ENCODE measurements around the gene ETV2. TPM values are rescaled to one million over a fixed set of nuclear protein-coding genes. Genes with fewer than 3 reads are reported as not detected.

ETV2 gene
- total and polyA plus RNA-seq, 2 of the 4 experiments (the other 2 are of a cell fraction) = 1.2 TPM; not detected in 1

DNA sequence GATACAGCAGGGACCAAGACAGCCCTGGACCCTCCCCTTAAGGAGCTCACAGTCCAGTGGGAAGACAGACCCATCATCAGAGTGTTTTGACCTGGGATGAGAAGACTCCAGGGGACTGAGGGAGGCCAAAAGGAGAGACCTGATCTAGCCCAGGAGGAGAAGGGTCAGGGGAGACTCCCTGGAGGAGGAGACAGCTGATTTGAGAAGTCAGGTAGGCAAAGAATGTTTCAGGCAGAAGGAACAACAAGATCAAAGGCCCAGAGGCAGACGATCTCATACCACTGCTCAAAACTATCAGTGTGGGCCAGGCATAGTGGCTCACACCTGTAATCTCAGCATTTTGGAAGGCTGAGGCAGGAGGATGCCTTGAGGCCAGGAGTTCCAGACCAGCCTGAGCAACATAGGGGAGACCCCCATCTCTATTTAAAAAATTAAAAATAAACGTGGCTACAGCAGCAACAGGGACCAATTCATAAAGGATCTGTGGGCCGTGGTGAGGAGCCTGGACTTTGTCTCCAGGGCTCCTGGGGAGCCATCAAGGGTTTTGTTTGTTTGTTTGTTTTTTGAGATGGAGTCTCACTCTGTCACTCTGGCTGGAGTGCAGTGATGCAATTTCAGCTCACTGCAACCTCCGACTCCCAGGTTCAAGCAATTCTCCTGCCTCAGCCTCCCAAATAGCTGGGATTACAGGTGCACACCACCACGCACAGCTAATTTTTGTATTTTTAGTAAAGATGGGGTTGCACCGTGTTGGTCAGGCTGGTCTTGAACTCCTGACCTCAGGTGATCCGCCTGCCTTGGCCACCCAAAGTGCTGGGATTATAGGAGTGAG lies 4.4 kb downstream of the ETV2 start (continued):
- TF ChIP-seq CEBPB (IDR thresholded peaks at IDR 0.05; ENCODE audit: low read depth, low read length) = no peak
- no peak for TF ChIP-seq RAD21 (IDR thresholded peaks at IDR 0.05; ENCODE audit: low read length)

DNA sequence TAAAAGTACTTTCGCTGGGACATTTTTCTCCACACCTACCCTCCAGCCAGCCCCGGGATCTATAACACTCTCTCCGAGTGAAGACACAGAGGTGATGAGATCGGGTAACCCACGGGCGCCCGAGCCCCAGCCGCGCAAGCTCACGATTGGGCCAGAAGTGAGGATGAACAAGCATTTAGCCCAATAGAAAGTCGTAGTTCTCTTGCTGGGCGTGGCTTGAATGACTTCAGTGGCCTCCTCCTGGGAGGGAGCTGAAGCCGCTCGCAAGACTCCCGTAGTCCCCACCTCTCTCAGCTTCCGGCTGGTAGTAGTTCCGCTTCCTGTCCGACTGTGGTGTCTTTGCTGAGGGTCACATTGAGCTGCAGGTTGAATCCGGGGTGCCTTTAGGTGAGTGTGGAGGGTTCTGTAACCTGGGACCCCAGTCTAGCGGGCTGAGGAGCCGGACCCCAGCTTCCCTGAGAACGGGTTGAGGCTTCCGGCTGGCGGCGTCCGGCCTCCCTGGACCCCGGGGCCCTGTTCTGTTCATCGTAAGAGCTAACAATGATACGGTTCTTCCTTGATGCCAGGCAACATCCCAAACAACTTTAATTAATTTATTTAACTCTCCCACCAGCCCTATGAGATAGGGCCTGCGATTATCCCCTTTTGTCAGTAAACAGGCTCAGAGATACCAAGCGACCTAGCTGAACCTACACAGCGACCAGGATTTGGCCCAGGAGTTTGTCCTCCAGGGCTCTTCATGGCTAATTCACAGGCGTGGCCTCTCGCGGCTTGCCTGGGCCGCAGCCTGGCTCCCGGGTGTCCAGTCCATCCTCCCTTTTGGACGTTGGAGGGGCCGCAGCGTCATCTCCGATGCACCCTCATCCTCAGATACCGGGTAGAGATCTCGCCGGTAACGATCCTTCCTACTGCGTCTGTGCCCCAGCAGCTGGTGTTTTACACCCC lies 6.7 kb downstream of the ETV2 start, which contains the start of gene COX6B1:
Gene COX6B1, plus strand, starts transcription at position 307 of the 945 bp plus-strand sequence. CDS start 2,921 bp downstream, outside the sequence.
- 3% methylated on average over 18 of the region's 46 CpGs; no CpG with 5 or more reads in 1 of the 2 experiments for WGBS, 2 experiments (ENCODE audit: extremely low coverage in 2 of 2, insufficient read length in 1 of 2)
- H3K27me3 ChIP-seq (ENCODE audit: control insufficient read depth, insufficient read depth, low read length) = no peaks in the 10 kb centered on the region
- H3K4me2 ChIP-seq (ENCODE audit: low read depth, low read length) = peak within 1 kb of the TSS; percentile 99
- H2BK15ac ChIP-seq (ENCODE audit: low read depth, low read length) = no peak within 1 kb of the TSS
- BruUV-seq (replicated peaks) = TSS peak; percentile 81
- ChIA-PET CTCF (interaction anchor here (0.5 to 0.6 kb wide), 2 partner anchors 13 to 58 kb away, joined by 5 read pairs; no protein-coding TSS in a partner anchor), POLR2A (ENCODE audit: unreplicated experiment) (no interaction called here)
- peak within 1 kb of the TSS; percentile 90 for H2AFZ ChIP-seq (replicated peaks; ENCODE audit: low read length, poor library complexity)
- dilution Hi-C loops (cut with HindIII; ENCODE audit: low sequenced_read_pairs, unreplicated experiment) = no loop called here
- H2BK5ac ChIP-seq (ENCODE audit: low read depth, low read length, poor library complexity, severe bottlenecking) = peak within 1 kb of the TSS; percentile 14
- H3K36me3 ChIP-seq (ENCODE audit: control insufficient read depth, insufficient read depth, low read length) = peaks cover 8% of the 10 kb centered on the region; the same call in 1 of the 2 replicates
- peak within 1 kb of the TSS; percentile 46 for H3K56ac ChIP-seq (ENCODE audit: extremely low read depth, insufficient read depth, low read length)
- peak within 1 kb of the TSS; percentile 68 for H3K4ac ChIP-seq (ENCODE audit: low read depth, low read length)
- peak within 1 kb of the TSS; percentile 43 to 86; a peak in 3 of 4 replicates for H4K8ac ChIP-seq (ENCODE audit: low read depth in 2 of 2, low read length in 2 of 2)
- H3K4me3 ChIP-seq (ENCODE audit: insufficient read depth, low read depth, low read length) = peak within 1 kb of the TSS; percentile 59
- DNase-seq (peak; percentile 96), ATAC-seq (ENCODE audit: low read depth) (peak; percentile 73)
- H4K91ac ChIP-seq (ENCODE audit: insufficient read depth, low read depth, low read length) = peak within 1 kb of the TSS; percentile 21; the same call in 1 of the 2 replicates
- H2BK120ac ChIP-seq (ENCODE audit: low read depth, low read length) = no peak within 1 kb of the TSS
- H4K20me1 ChIP-seq (ENCODE audit: insufficient read depth, low read length) = peaks cover 16% of the 10 kb centered on the region
- peaks cover 5 to 35% of the 10 kb centered on the region in 2 experiments for H3K79me1 ChIP-seq (ENCODE audit: low read depth in 1 of 2, low read length in 2 of 2)
- peak within 1 kb of the TSS; percentile 44; the same call in 1 of the 2 replicates for H2AK5ac ChIP-seq (ENCODE audit: low read depth, low read length)
- intact Hi-C loops (cut with micrococcal nuclease) = no loop called here
- H3K9ac ChIP-seq (ENCODE audit: low read depth, low read length) = peak within 1 kb of the TSS; percentile 54
- H3K23ac ChIP-seq (ENCODE audit: low read depth, low read length) = peak within 1 kb of the TSS; percentile 75
- peak within 1 kb of the TSS; percentile 67 for H3K14ac ChIP-seq (replicated peaks; ENCODE audit: low read depth, low read length)
- peak within 1 kb of the TSS; percentile 91 for H2AK9ac ChIP-seq (replicated peaks; ENCODE audit: low read depth, low read length, poor library complexity)
- H2BK20ac ChIP-seq (ENCODE audit: low read depth, low read length) = no peak within 1 kb of the TSS
- H3K9me3 ChIP-seq (ENCODE audit: control insufficient read depth, insufficient read depth, low read length) = no peaks in the 10 kb centered on the region
- H4K5ac ChIP-seq (ENCODE audit: low read depth, low read length) = peak within 1 kb of the TSS; percentile 5
- peaks cover 10% of the 10 kb centered on the region for H3K9me1 ChIP-seq (ENCODE audit: insufficient read depth, low read length)
- H3K18ac ChIP-seq (ENCODE audit: low read depth, low read length) = no peak within 1 kb of the TSS
- peak within 1 kb of the TSS; percentile 55 for H3K27ac ChIP-seq (ENCODE audit: insufficient read depth, low read length)
- peaks cover 5% of the 10 kb centered on the region for H3K4me1 ChIP-seq (ENCODE audit: control insufficient read depth, insufficient read depth, low read length)
- in situ Hi-C loops (cut with MboI; ENCODE audit: low sequenced_read_pairs) = no loop called here
- TF ChIP-seq POLR2A (IDR thresholded peaks at IDR 0.05; ENCODE audit: low read depth, low read length) = peak; percentile 60; the same call in 1 of the 2 replicates
- no peak for TF ChIP-seq NFE2L2 (IDR thresholded peaks at IDR 0.05; ENCODE audit: low read depth, low read length)
- TF ChIP-seq MAZ (IDR thresholded peaks at IDR 0.05; ENCODE audit: borderline replicate concordance, low read depth, low read length) = peak; percentile 82
- TF ChIP-seq, protein P1, sequence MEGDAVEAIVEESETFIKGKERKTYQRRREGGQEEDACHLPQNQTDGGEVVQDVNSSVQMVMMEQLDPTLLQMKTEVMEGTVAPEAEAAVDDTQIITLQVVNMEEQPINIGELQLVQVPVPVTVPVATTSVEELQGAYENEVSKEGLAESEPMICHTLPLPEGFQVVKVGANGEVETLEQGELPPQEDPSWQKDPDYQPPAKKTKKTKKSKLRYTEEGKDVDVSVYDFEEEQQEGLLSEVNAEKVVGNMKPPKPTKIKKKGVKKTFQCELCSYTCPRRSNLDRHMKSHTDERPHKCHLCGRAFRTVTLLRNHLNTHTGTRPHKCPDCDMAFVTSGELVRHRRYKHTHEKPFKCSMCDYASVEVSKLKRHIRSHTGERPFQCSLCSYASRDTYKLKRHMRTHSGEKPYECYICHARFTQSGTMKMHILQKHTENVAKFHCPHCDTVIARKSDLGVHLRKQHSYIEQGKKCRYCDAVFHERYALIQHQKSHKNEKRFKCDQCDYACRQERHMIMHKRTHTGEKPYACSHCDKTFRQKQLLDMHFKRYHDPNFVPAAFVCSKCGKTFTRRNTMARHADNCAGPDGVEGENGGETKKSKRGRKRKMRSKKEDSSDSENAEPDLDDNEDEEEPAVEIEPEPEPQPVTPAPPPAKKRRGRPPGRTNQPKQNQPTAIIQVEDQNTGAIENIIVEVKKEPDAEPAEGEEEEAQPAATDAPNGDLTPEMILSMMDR (conservative IDR thresholded peaks at IDR 0.05; ENCODE audit: low read depth, low read length) = no peak
- TF ChIP-seq SMC3 (IDR thresholded peaks at IDR 0.05; ENCODE audit: low read depth, low read length) = no peak
- TF ChIP-seq RAD21 (IDR thresholded peaks at IDR 0.05; ENCODE audit: low read length) = no peak
- TF ChIP-seq, protein P2, sequence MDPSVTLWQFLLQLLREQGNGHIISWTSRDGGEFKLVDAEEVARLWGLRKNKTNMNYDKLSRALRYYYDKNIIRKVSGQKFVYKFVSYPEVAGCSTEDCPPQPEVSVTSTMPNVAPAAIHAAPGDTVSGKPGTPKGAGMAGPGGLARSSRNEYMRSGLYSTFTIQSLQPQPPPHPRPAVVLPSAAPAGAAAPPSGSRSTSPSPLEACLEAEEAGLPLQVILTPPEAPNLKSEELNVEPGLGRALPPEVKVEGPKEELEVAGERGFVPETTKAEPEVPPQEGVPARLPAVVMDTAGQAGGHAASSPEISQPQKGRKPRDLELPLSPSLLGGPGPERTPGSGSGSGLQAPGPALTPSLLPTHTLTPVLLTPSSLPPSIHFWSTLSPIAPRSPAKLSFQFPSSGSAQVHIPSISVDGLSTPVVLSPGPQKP (IDR thresholded peaks at IDR 0.05; ENCODE audit: borderline replicate concordance, low read depth, low read length) = no peak
- TF ChIP-seq MAFK (IDR thresholded peaks at IDR 0.05; ENCODE audit: low read depth, low read length) = no peak
